ENCODE measurements around the gene CLEC20A. TPM values are rescaled to one million over a fixed set of nuclear protein-coding genes. Genes with fewer than 3 reads are reported as not detected.

CLEC20A gene
- total and polyA plus RNA-seq, 2 donors from 2014 or later, result 0.47 TPM; not detected in 1

DNA sequence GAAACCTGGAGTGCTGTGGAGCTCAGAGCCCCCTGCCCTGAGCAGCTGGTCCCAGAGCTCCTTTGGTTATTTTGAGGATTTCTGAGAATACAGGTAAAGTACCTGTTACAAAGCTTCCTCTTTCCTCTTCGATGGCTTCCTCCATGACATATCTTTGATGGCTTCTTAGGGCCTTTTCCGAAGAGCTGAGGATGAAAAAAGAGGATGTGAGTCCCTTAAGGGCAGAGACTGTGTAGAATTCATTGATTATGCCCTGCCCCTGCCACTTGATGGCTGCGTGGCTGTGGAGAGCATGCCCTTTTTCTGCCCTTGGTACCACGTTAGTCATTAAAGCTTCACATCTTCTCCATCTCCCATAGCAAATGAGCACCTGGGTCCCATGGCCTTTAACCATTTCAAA is 30.4 kb upstream of the CLEC20A start:
- no peak overlapping the region for H3K27ac ChIP-seq (ENCODE audit: low read depth in 2 of 2, low read length in 2 of 2)
- no peaks in the 10 kb centered on the region for H3K36me3 ChIP-seq (ENCODE audit: control insufficient read depth in 2 of 3, insufficient read depth in 3 of 3, low read length in 3 of 3)
- H3K9me3 ChIP-seq (ENCODE audit: control insufficient read depth in 2 of 3, insufficient read depth in 1 of 3, low read length in 3 of 3), result no peaks in the 10 kb centered on the region
- TF ChIP-seq, protein P1, sequence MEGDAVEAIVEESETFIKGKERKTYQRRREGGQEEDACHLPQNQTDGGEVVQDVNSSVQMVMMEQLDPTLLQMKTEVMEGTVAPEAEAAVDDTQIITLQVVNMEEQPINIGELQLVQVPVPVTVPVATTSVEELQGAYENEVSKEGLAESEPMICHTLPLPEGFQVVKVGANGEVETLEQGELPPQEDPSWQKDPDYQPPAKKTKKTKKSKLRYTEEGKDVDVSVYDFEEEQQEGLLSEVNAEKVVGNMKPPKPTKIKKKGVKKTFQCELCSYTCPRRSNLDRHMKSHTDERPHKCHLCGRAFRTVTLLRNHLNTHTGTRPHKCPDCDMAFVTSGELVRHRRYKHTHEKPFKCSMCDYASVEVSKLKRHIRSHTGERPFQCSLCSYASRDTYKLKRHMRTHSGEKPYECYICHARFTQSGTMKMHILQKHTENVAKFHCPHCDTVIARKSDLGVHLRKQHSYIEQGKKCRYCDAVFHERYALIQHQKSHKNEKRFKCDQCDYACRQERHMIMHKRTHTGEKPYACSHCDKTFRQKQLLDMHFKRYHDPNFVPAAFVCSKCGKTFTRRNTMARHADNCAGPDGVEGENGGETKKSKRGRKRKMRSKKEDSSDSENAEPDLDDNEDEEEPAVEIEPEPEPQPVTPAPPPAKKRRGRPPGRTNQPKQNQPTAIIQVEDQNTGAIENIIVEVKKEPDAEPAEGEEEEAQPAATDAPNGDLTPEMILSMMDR (IDR thresholded peaks at IDR 0.05; ENCODE audit: borderline replicate concordance, extremely low read depth, insufficient read depth), result no peak
- H3K9ac ChIP-seq (ENCODE audit: low read length in 3 of 3), result no peak overlapping the region
- FAIRE-seq (no peak), DNase-seq (no peak)
- H3K27me3 ChIP-seq (ENCODE audit: control insufficient read depth, insufficient read depth, low read length), result no peaks in the 10 kb centered on the region
- H3K4me1 ChIP-seq (ENCODE audit: control insufficient read depth in 2 of 3, insufficient read depth in 2 of 3, low read depth in 1 of 3, low read length in 3 of 3), result peaks cover 0 to 2% (median 0%) of the 10 kb centered on the region in 3 donors
- H3K4me3 ChIP-seq (ENCODE audit: low read length in 3 of 3), result no peak overlapping the region
- intact Hi-C loops (cut with DNase I), result no loop called here

DNA sequence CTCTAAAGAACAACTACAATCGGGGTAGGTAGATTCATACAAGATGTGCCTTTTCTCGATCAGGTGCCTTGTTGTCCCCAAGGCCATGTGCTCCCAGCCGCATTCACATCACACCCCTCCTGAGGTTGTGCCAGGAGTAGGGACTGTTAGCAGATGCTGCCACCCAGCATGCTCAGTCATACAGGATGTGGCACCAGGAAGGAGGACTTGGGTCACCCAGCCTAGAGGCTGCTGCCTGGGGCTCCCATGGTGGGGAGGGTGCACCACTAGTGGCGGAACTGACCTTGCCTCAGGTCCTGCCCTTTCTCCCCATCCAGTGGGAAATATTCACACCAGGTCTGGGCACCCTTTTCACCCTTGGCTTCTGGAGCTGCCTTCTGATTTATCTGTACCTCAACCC is 24.5 kb upstream of the CLEC20A start:
- TF ChIP-seq, protein P1 (IDR thresholded peaks at IDR 0.05; ENCODE audit: borderline replicate concordance, extremely low read depth, insufficient read depth), result no peak
- Histone ChIP-seq H3K27ac (ENCODE audit: low read depth in 2 of 2, low read length in 2 of 2) (no peak overlapping the region), H3K9ac (ENCODE audit: low read length in 3 of 3) (no peak overlapping the region), H3K4me3 (ENCODE audit: low read length in 3 of 3) (no peak overlapping the region), H3K4me1 (ENCODE audit: control insufficient read depth in 2 of 3, insufficient read depth in 2 of 3, low read depth in 1 of 3, low read length in 3 of 3) (no peaks in the 10 kb centered on the region), H3K9me3 (ENCODE audit: control insufficient read depth in 2 of 3, insufficient read depth in 1 of 3, low read length in 3 of 3) (no peaks in the 10 kb centered on the region), H3K36me3 (ENCODE audit: control insufficient read depth in 2 of 3, insufficient read depth in 3 of 3, low read length in 3 of 3) (no peaks in the 10 kb centered on the region), H3K27me3 (ENCODE audit: control insufficient read depth, insufficient read depth, low read length) (no peaks in the 10 kb centered on the region)
- FAIRE-seq, result no peak
- DNase-seq, result peak in 1 of 5 donors; percentile 45
- intact Hi-C loops (cut with DNase I), result no loop called here

DNA sequence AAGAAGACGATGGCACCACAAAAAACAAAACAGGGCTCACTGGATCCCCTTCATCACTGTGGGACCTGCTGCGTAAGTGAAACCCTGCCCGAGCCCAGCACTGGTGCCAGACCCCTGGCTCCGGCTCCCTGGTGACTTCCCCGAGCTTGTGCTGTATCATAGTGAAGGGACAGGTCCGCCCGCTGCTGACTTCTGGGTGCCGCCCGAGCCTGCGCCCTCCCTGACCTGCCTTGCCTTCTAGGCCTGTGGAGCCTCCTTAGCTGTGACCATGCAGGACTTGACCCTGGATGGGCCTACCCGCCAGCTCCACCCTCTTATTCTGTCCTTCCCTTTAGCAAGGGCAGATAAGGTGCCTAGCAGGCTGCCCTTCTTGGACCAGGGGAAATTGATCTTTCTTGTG is 24.0 kb upstream of the CLEC20A start:
- H3K4me3 ChIP-seq (ENCODE audit: low read length in 3 of 3), result no peak overlapping the region
- no peaks in the 10 kb centered on the region for H3K4me1 ChIP-seq (ENCODE audit: control insufficient read depth in 2 of 3, insufficient read depth in 2 of 3, low read depth in 1 of 3, low read length in 3 of 3)
- no peaks in the 10 kb centered on the region for H3K36me3 ChIP-seq (ENCODE audit: control insufficient read depth in 2 of 3, insufficient read depth in 3 of 3, low read length in 3 of 3)
- no peak overlapping the region for H3K27ac ChIP-seq (ENCODE audit: low read depth in 2 of 2, low read length in 2 of 2)
- H3K27me3 ChIP-seq (ENCODE audit: control insufficient read depth, insufficient read depth, low read length), result no peaks in the 10 kb centered on the region
- TF ChIP-seq, protein P1 (IDR thresholded peaks at IDR 0.05; ENCODE audit: borderline replicate concordance, extremely low read depth, insufficient read depth), result no peak
- FAIRE-seq (no peak), DNase-seq (peak in 1 of 5 donors; percentile 55)
- intact Hi-C loops (cut with DNase I), result no loop called here
- H3K9ac ChIP-seq (ENCODE audit: low read length in 3 of 3), result no peak overlapping the region
- no peaks in the 10 kb centered on the region for H3K9me3 ChIP-seq (ENCODE audit: control insufficient read depth in 2 of 3, insufficient read depth in 1 of 3, low read length in 3 of 3)

DNA sequence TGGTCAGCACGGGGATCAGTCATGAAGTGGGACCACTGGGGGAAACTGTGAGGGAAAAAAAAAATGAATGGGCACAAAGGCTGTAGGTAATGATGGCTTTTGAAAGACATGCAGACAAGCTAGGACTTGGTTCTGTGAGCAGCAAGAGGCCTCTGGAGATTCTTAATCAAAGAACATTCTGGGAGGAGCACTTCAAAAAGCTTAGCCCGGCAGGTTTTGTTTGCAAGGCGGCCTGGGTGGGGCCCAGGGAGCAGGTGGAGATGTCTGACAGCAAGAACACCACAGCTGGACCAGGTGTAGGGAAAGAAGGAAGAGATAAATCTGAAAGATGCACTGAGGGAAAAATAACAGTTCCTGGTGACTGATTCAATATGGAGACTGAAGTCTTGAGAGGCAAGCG is 22.1 kb upstream of the CLEC20A start:
- no peak overlapping the region for H3K4me3 ChIP-seq (ENCODE audit: low read length in 3 of 3)
- intact Hi-C loops (cut with DNase I), result no loop called here
- H3K4me1 ChIP-seq (ENCODE audit: control insufficient read depth in 2 of 3, insufficient read depth in 2 of 3, low read depth in 1 of 3, low read length in 3 of 3), result no peaks in the 10 kb centered on the region
- TF ChIP-seq, protein P1 (IDR thresholded peaks at IDR 0.05; ENCODE audit: borderline replicate concordance, extremely low read depth, insufficient read depth), result no peak
- H3K9me3 ChIP-seq (ENCODE audit: control insufficient read depth in 2 of 3, insufficient read depth in 1 of 3, low read length in 3 of 3), result no peaks in the 10 kb centered on the region
- H3K9ac ChIP-seq (ENCODE audit: low read length in 3 of 3), result no peak overlapping the region
- no peak overlapping the region for H3K27ac ChIP-seq (ENCODE audit: low read depth in 2 of 2, low read length in 2 of 2)
- no peaks in the 10 kb centered on the region for H3K36me3 ChIP-seq (ENCODE audit: control insufficient read depth in 2 of 3, insufficient read depth in 3 of 3, low read length in 3 of 3)
- no peaks in the 10 kb centered on the region for H3K27me3 ChIP-seq (ENCODE audit: control insufficient read depth, insufficient read depth, low read length)
- DNase-seq (peak in 1 of 5 donors; percentile 3), FAIRE-seq (no peak)

Data from kidney (tissue), 14 donors.